ENCODE data around the gene ADCY2.
"Not testable (repeated sequence)": the region's sequence is repeated elsewhere in the genome, so short reads cannot be mapped to it uniquely, and the experiment has no call there.

ADCY2 gene

GRCh38 chr5:7395432-7395946 lies 449 bp upstream of the ADCY2 start:
- DNase-seq, result no peak

GRCh38 chr5:7396713-7397454 lies 946 bp downstream of the ADCY2 start:
- DNase-seq, result peak; percentile 74

GRCh38 chr5:7397937-7398336 lies 2.0 kb downstream of the ADCY2 start:
- DNase-seq, result no peak

GRCh38 chr5:7398596-7399280 lies 2.8 kb downstream of the ADCY2 start:
- DNase-seq, result no peak

- no peak for DNase-seq
These were observed 9.3 kb downstream of the ADCY2 start for GRCh38 chr5:7405277-7405676.

GRCh38 chr5:7410936-7411511 lies 15.1 kb downstream of the ADCY2 start:
- no peak for DNase-seq

GRCh38 chr5:7412409-7412808 lies 16.5 kb downstream of the ADCY2 start:
- no peak for DNase-seq

GRCh38 chr5:7415123-7415522 lies 19.2 kb downstream of the ADCY2 start:
- no peak for DNase-seq

- no peak for DNase-seq
These were observed 19.9 kb downstream of the ADCY2 start for GRCh38 chr5:7415587-7416535.

- no peak for DNase-seq
These were observed 22.3 kb downstream of the ADCY2 start for GRCh38 chr5:7418276-7418675.

- no peak for DNase-seq
These were observed 23.4 kb downstream of the ADCY2 start for GRCh38 chr5:7419367-7419766.

- DNase-seq, result no peak
These were observed 23.9 kb downstream of the ADCY2 start for GRCh38 chr5:7419846-7420245.

- no peak for DNase-seq
These were observed 24.8 kb downstream of the ADCY2 start for GRCh38 chr5:7420510-7421280.

- no peak for DNase-seq
These were observed 26.6 kb downstream of the ADCY2 start for GRCh38 chr5:7422316-7423106.

- DNase-seq, result not testable (repeated sequence)
These were observed 27.3 kb downstream of the ADCY2 start for GRCh38 chr5:7423231-7423630.

GRCh38 chr5:7425830-7426229 lies 29.9 kb downstream of the ADCY2 start:
- no peak for DNase-seq

GRCh38 chr5:7426284-7426683 lies 30.3 kb downstream of the ADCY2 start:
- DNase-seq, result no peak

- no peak for DNase-seq
These were observed 39.0 kb downstream of the ADCY2 start for GRCh38 chr5:7434914-7435313.

GRCh38 chr5:7435503-7435902 lies 39.6 kb downstream of the ADCY2 start:
- DNase-seq, result no peak

GRCh38 chr5:7436521-7436920 lies 40.6 kb downstream of the ADCY2 start:
- DNase-seq, result no peak

GRCh38 chr5:7437836-7438235 lies 41.9 kb downstream of the ADCY2 start:
- no peak for DNase-seq

Data from right kidney (tissue), 1 donor.